ENCODE data around the gene MAMDC2. TPM values are rescaled to one million over a fixed set of nuclear protein-coding genes. Genes with fewer than 3 reads are reported as not detected.

The MAMDC2 gene
- total RNA-seq, 1 donor from 2014 or later = 0.60 TPM

- Mint-ChIP-seq H3K27me3 (no peaks in the 10 kb centered on the region), H3K27ac (no peak overlapping the region), H3K9me3 (ENCODE audit: low read depth) (no peaks in the 10 kb centered on the region), H3K4me3 (ENCODE audit: low read depth) (no peak overlapping the region), H3K4me1 (ENCODE audit: low read depth) (no peaks in the 10 kb centered on the region), H3K36me3 (ENCODE audit: insufficient read depth) (no peaks in the 10 kb centered on the region)
- DNase-seq (ENCODE audit: low spot score, unreplicated experiment) = no peak
- no peak for TF ChIP-seq CTCF (IDR thresholded peaks at IDR 0.05; ENCODE audit: unreplicated experiment)
Observed at GRCh38 chr9:70011366-70011765, 32.3 kb upstream of the MAMDC2 start.

- Mint-ChIP-seq H3K27me3 (no peaks in the 10 kb centered on the region), H3K4me3 (ENCODE audit: low read depth) (no peak overlapping the region), H3K9me3 (ENCODE audit: low read depth) (no peaks in the 10 kb centered on the region), H3K27ac (no peak overlapping the region), H3K36me3 (ENCODE audit: insufficient read depth) (no peaks in the 10 kb centered on the region), H3K4me1 (ENCODE audit: low read depth) (no peaks in the 10 kb centered on the region)
- no peak for DNase-seq (ENCODE audit: low spot score, unreplicated experiment)
- TF ChIP-seq CTCF (IDR thresholded peaks at IDR 0.05; ENCODE audit: unreplicated experiment) = no peak
Observed at GRCh38 chr9:70012569-70012968, 31.1 kb upstream of the MAMDC2 start.

GRCh38 chr9:70013598-70014196, 30.0 kb upstream of the MAMDC2 start:
- H3K27ac Mint-ChIP-seq = no peak overlapping the region
- H3K9me3 Mint-ChIP-seq (ENCODE audit: low read depth) = no peaks in the 10 kb centered on the region
- no peak overlapping the region for H3K4me3 Mint-ChIP-seq (ENCODE audit: low read depth)
- H3K4me1 Mint-ChIP-seq (ENCODE audit: low read depth) = no peaks in the 10 kb centered on the region
- H3K27me3 Mint-ChIP-seq = no peaks in the 10 kb centered on the region
- DNase-seq (ENCODE audit: low spot score, unreplicated experiment) = no peak
- TF ChIP-seq CTCF (IDR thresholded peaks at IDR 0.05; ENCODE audit: unreplicated experiment) = no peak
- no peaks in the 10 kb centered on the region for H3K36me3 Mint-ChIP-seq (ENCODE audit: insufficient read depth)

GRCh38 chr9:70015099-70015498, 28.5 kb upstream of the MAMDC2 start:
- DNase-seq (ENCODE audit: low spot score, unreplicated experiment) = no peak
- Mint-ChIP-seq H3K4me1 (ENCODE audit: low read depth) (no peaks in the 10 kb centered on the region), H3K36me3 (ENCODE audit: insufficient read depth) (no peaks in the 10 kb centered on the region), H3K9me3 (ENCODE audit: low read depth) (no peaks in the 10 kb centered on the region), H3K4me3 (ENCODE audit: low read depth) (no peak overlapping the region), H3K27ac (no peak overlapping the region), H3K27me3 (no peaks in the 10 kb centered on the region)
- TF ChIP-seq CTCF (IDR thresholded peaks at IDR 0.05; ENCODE audit: unreplicated experiment) = no peak

GRCh38 chr9:70020217-70020616, 23.4 kb upstream of the MAMDC2 start:
- H3K27ac Mint-ChIP-seq = no peak overlapping the region
- no peak overlapping the region for H3K4me3 Mint-ChIP-seq (ENCODE audit: low read depth)
- H3K27me3 Mint-ChIP-seq = no peaks in the 10 kb centered on the region
- no peaks in the 10 kb centered on the region for H3K36me3 Mint-ChIP-seq (ENCODE audit: insufficient read depth)
- no peak for TF ChIP-seq CTCF (IDR thresholded peaks at IDR 0.05; ENCODE audit: unreplicated experiment)
- H3K4me1 Mint-ChIP-seq (ENCODE audit: low read depth) = no peaks in the 10 kb centered on the region
- peaks cover 3% of the 10 kb centered on the region for H3K9me3 Mint-ChIP-seq (ENCODE audit: low read depth)
- DNase-seq (ENCODE audit: low spot score, unreplicated experiment) = no peak

Measured in progenitor cell of endocrine pancreas (in vitro differentiated cells).